ENCODE measurements around the gene RBBP6.
"Not testable (repeated sequence)": the region's sequence is repeated elsewhere in the genome, so short reads cannot be mapped to it uniquely, and the experiment has no call there.

Gene RBBP6, protein sequence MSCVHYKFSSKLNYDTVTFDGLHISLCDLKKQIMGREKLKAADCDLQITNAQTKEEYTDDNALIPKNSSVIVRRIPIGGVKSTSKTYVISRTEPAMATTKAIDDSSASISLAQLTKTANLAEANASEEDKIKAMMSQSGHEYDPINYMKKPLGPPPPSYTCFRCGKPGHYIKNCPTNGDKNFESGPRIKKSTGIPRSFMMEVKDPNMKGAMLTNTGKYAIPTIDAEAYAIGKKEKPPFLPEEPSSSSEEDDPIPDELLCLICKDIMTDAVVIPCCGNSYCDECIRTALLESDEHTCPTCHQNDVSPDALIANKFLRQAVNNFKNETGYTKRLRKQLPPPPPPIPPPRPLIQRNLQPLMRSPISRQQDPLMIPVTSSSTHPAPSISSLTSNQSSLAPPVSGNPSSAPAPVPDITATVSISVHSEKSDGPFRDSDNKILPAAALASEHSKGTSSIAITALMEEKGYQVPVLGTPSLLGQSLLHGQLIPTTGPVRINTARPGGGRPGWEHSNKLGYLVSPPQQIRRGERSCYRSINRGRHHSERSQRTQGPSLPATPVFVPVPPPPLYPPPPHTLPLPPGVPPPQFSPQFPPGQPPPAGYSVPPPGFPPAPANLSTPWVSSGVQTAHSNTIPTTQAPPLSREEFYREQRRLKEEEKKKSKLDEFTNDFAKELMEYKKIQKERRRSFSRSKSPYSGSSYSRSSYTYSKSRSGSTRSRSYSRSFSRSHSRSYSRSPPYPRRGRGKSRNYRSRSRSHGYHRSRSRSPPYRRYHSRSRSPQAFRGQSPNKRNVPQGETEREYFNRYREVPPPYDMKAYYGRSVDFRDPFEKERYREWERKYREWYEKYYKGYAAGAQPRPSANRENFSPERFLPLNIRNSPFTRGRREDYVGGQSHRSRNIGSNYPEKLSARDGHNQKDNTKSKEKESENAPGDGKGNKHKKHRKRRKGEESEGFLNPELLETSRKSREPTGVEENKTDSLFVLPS (N-terminal part only)

GRCh38 chr16:24539295-24539849, at the start of gene RBBP6:
Gene RBBP6, plus strand, starts transcription at chr16:24539566. Its CDS starts 1,061 bp downstream, at chr16:24540627.
- DNase-seq: peak; percentile 87 to 98

DNA sequence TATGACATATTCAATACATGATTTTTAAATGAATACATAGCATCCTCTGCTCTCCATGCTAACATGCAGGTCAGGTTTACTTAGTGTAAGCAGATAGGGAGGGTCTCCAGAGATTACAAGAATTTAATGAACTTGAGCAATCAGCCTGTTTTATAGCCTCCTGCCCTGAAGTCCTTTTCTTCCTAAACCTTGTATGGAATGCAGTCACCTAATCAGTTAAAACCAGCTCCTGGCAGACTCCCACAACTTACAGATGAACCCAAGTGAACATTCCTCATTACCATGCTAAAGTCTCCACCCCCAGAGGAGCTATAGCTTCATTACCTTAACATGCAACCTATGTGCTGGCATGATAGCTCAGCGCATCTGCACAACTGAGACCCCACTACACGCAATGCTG, 48.5 kb upstream of the RBBP6 start:
- DNase-seq: no peak

DNA sequence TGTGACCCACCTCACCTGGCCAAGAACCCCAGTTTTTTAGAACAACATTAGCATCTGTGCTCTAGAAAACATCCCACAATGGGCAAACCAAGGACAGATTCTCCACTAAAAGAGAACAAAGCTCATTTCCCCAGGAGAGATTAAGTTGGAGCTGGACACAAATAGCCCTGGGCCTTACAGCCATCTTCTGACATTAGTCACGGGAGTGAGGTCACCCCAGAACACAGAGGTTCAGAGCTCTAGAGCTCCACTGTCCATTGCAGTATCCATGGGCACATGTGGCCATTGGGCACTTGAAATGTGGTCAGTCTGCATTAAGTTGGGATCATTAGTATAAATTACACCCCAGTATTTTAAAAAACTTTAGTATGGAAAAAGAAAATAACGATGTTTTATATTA, 47.6 kb upstream of the RBBP6 start:
- no peak for DNase-seq

GRCh38 chr16:24493821-24494220, 45.5 kb upstream of the RBBP6 start:
- no peak for DNase-seq

DNA sequence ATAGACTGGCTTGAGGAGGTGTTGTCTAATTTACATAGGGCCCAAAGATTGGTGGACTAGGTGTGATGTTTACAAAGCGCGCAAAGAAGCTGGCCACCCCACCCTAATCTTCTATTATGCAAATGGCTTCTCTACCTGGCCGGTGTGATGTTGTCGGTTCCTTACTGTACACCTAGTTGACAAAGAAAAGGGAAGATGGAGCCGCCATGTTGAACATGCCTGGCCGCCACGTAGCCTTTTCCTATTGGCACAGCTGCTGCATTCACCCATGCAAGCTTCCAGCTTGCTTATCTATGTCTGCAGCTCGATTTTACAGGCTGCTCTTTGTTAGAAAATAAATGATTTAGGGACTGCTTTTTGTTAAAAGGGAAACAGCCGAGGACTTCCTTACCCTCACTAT, 44.2 kb upstream of the RBBP6 start:
- DNase-seq: not testable (repeated sequence)

- no peak for DNase-seq
Observed at GRCh38 chr16:24497440-24497839, 41.9 kb upstream of the RBBP6 start.

DNA sequence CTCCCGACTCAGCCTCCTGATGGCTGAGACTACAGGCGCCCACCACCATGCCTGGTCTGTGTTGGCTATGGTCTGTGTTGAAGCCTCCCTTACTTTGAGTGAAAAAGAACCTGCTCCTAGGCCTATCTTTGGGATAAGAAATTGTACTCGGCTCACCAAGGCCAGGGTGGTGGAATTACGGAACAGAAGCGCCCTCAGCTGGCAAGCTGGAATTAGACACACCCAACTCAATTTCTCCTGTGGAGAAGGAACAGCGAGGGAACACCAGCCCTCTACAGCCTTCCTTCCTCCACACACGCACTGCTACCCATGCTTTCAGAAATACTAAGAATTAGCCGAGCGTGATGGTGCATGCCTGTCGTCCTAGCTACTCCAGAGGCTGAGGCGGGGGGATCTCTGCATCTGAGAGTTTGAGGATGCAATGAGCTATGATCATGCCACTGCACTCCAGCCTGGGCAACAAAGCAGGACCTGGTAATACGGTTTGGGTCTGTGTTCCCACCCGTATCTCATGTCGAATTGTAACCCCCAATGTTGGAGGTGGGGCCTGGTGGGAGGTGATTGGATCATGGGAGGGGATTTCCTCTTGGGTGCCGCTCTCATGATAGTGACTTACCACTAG, 40.1 kb upstream of the RBBP6 start:
- peak in 1 of 2 experiments; percentile 46 for DNase-seq

GRCh38 chr16:24504472-24505345, 34.7 kb upstream of the RBBP6 start:
- peak; percentile 53 to 64 for DNase-seq

DNA sequence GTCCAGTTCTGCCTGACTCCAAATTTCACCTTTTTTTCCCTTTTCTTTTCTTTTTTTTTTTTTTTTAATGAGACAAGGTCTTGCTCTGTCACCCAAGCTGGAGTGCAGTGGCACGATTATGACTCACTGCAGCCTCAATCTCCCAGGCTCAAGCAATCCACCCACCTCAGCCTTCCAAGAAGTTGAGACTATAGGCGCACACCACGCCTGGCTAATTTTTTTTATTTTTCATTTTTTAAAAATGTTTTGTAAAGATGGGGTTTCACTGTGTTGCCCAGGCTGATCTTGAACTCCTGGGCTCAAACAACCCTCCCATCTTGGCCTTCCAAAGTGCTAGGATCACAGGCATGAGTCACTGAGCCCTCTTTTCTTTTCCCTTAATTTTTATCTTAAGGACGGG, 33.4 kb upstream of the RBBP6 start:
- no peak for DNase-seq

DNA sequence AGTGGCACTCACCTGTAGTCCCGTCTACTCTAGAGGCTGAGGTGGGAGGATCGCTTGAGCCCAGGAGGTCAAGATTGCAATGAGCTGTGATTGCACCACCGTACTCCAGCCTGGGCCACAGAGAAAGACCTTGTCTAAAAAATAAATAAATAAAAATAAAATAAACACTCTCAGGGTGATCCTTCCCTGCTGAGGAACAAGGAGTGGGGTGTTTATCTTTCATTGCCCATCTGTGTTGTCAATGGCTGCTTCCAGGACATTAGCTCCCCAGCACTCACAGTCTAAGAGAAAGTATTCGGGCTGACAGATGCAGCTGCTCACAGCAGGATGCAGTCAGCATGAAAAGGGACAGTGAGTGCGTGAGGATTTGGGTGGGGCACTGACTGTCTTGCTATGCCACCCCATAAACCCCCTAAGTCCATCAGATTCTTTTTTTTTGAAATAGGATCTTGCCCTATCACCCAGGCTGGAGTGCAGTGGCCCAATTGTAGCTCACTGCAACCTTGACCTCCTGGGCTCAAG, 31.3 kb upstream of the RBBP6 start:
- no peak for DNase-seq

DNA sequence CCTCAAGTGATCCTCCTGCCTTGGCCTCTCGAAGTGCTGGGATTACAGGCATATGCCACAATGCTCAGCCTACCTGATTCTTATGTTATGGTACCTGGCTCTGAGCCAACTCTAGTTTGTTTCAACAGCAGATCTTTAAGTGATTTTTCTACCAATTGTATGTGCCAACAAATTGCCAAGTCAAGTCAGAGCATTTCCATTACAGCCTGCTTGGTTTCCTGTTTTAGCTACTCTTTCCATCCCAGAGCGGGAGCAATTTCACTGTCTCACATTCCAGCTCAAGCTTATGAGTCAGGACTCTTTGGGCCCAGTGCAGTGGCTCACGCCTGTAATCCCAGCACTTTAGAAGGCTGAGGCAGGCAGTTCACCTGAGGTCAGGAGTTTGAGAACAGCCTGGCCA, 30.8 kb upstream of the RBBP6 start:
- no peak for DNase-seq

DNA sequence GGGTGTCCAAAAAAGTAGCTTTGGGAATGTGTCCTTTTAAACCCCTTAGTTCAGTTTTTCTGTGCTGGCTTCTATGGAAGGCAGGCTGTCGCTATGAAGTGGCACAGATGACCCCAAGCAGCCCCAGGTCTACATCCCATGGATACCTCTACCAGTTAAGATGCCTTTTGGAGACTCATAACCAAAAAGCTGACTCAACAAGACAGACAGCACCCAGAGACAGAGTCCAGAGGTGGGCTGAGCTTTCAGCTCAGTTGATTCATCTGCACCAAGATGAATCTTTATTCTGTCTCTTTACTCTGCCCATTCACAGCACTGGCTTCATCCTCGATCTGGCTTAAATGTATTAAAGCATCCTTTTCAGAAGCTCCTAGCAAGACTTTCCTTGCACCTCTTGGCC, 29.8 kb upstream of the RBBP6 start:
- no peak for DNase-seq

DNA sequence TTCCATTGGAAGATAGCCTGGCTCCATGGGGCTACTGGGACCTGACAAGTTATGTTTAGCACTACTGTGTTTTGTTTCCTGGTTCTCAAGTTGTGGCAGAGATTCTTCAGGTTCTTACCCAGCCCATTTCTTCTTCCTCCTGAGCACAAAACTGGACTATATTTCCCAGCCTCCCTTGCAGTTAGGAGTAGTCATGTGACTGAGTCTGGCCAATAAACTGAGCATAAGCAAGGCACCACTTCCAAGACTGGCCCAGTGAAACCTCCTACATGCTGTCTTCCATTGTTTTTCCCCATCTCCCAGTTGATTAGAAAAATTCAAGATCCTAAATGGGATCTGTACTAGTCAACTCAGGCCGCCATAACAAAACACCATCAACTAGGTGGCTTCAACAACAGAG, 28.2 kb upstream of the RBBP6 start:
- no peak for DNase-seq

- no peak for DNase-seq
Observed at GRCh38 chr16:24511792-24512191, 27.6 kb upstream of the RBBP6 start.

GRCh38 chr16:24514096-24514495, 25.3 kb upstream of the RBBP6 start:
- DNase-seq: no peak

DNA sequence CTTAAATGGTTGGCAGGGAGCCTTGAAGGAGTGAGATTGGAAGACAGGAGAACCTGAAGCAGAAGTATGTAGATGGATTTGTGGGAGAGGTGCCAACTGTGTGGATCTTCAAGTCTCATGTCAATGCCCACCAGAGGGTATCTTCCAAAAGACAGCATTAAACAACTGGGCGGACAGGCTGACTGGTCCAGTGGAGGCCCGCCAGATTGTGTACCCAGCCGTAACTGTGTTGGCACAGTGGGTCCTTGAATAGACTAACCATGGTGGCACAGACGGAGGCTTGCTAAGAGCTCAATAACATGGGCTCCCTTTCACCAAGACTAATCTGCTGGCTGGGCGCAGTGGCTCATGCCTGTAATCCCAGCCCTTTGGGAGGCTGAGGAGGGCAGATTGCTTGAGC, 24.2 kb upstream of the RBBP6 start:
- no peak for DNase-seq

DNA sequence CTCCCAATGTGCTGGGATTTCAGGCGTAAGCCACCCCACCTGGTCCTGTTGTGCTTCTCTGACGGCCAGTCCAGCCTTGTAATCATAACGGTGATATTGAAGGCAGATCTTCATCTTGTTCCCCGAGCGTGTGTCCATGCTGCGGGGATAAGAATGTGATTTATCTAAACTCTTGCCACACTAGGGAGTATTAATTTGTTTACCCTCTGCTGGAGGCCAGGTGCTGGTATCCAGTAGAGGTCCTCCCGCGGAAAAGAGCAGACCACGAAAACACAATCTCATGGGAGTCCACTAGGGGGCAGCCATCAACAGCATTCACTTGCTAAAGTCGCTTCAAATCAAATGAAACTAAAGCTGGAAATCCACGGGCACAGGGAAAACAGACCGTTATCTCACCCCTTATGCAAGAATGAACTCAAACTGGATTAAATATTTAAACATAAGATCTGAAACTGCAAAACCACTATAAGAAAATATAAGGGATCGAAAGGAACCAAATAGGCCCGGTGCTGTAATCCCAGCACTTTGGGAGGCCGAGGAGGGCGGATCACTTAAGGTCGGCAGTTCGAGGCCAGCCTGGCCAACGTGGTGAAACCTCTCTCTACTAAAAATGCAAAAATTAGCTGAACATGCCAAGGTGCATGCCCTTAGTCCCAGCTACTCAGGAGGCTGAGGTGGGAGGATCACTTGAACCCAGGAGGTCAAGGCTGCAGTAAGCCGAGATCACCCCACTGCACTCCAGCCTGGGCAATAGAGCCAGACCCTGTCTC, 22.3 kb upstream of the RBBP6 start:
- peak; percentile 54 to 90 for DNase-seq

GRCh38 chr16:24518498-24518897, 20.9 kb upstream of the RBBP6 start:
- DNase-seq: no peak

DNA sequence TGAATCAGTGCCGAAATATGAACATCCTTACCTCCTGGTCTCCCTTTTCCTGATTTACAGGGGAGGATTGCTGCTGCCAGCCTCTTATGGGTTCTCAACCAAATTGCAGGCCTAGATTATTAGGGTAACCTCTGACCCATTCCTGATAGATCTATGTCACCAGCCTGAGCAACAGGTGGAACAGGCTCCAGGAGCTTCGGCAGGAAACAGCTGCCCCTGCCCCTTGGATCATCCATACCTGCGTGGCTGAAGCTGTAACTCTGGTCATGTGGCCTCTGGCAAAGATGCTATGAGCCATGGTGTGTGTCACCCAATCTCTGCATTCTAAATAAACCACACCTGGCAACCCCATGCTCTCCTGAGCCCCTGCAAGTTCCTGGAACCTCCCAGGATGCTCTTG, 18.4 kb upstream of the RBBP6 start:
- DNase-seq: no peak

DNA sequence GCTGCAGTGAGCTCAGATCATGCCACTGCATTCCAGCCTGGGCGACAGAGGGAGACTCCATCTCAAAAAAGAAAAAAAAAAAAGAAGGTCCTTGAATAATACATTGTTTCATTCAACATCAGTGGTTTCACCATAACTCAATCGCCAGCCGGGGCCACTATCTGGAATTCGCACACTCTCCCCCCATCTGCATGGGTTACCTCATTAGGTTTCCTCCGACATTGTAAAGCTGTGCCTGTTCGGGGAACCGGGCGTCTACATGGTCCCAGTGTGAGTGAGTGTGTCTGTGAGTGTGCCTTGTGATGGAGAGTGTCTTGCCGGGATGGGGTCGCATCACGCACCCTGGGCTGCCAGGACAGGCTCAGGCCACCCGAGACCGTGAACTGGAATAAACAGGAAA, 16.6 kb upstream of the RBBP6 start:
- no peak for DNase-seq

DNA sequence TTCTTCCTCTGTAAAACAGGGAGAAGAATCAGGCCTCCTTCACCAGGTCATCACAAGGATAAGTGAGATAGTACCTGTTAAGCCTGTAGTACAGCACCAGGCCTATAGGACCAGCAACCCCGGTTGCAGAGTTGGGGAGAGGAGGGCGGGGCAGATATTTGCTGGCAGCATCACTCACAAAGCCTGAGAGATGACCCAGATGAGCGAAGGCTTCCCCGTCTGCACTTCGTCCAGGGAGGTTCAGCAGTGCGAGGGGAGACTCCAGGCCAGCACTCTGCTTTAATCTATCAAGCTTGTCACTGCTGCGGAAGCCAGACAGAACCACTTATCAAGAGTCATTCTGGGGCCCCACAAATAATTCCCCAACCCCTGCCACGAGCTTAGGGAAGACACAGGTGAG, 15.8 kb upstream of the RBBP6 start:
- DNase-seq: no peak
